ENCODE measurements around the gene PTGER4.
"Not testable (repeated sequence)": the region's sequence is repeated elsewhere in the genome, so short reads cannot be mapped to it uniquely, and the experiment has no call there.

PTGER4 gene

GRCh38 chr5:40679913-40680681, at the start of gene PTGER4:
TSS of gene PTGER4 (plus strand) at chr5:40679915. CDS start at chr5:40680994, 1,079 bp downstream.
- no peak for DNase-seq

- DNase-seq: no peak
Observed at GRCh38 chr5:40630126-40630525, 49.6 kb upstream of the PTGER4 start.

- no peak for DNase-seq
Observed at GRCh38 chr5:40631236-40631635, 48.5 kb upstream of the PTGER4 start.

- no peak for DNase-seq
Observed at GRCh38 chr5:40634154-40634553, 45.6 kb upstream of the PTGER4 start.

- DNase-seq: no peak
Observed at GRCh38 chr5:40634593-40634992, 45.1 kb upstream of the PTGER4 start.

GRCh38 chr5:40639531-40639930, 40.2 kb upstream of the PTGER4 start:
- not testable (repeated sequence) for DNase-seq

GRCh38 chr5:40646266-40646665, 33.4 kb upstream of the PTGER4 start:
- no peak for DNase-seq

GRCh38 chr5:40648150-40648549, 31.6 kb upstream of the PTGER4 start:
- DNase-seq: no peak

GRCh38 chr5:40649463-40650030, 30.2 kb upstream of the PTGER4 start:
- DNase-seq: no peak

- no peak for DNase-seq
Observed at GRCh38 chr5:40651201-40651600, 28.5 kb upstream of the PTGER4 start.

- no peak for DNase-seq
Observed at GRCh38 chr5:40652441-40653220, 27.1 kb upstream of the PTGER4 start.

- no peak for DNase-seq
Observed at GRCh38 chr5:40653221-40654022, 26.3 kb upstream of the PTGER4 start.

GRCh38 chr5:40654377-40654991, 25.2 kb upstream of the PTGER4 start:
- DNase-seq: no peak

- DNase-seq: no peak
Observed at GRCh38 chr5:40655138-40655537, 24.6 kb upstream of the PTGER4 start.

- not testable (repeated sequence) for DNase-seq
Observed at GRCh38 chr5:40656091-40656490, 23.6 kb upstream of the PTGER4 start.

GRCh38 chr5:40656766-40657165, 22.9 kb upstream of the PTGER4 start:
- no peak for DNase-seq

GRCh38 chr5:40660751-40661150, 19.0 kb upstream of the PTGER4 start:
- no peak for DNase-seq

- no peak for DNase-seq
Observed at GRCh38 chr5:40665635-40666298, 13.9 kb upstream of the PTGER4 start.

- DNase-seq: no peak
Observed at GRCh38 chr5:40666657-40667056, 13.1 kb upstream of the PTGER4 start.

GRCh38 chr5:40667161-40667663, 12.5 kb upstream of the PTGER4 start:
- DNase-seq: no peak

GRCh38 chr5:40669606-40670390, 9.9 kb upstream of the PTGER4 start:
- DNase-seq: no peak

All from NCI-H2107 (cell line).